HEK293 (cell line): Measurements from ENCODE around the gene SIPA1.

Source experiments
- BCL11B ChIP-seq: fragments of 450-650 bp; formaldehyde crosslinking; IDR thresholded peaks from 2 replicates; pipeline ENCODE4 v1.5.1; 2016; ENCODE audit warnings: low read depth, missing biosample characterization, missing genetic modification characterization
- GLI2 ChIP-seq: fragments of 450-650 bp; formaldehyde crosslinking; IDR thresholded peaks from 2 replicates; pipeline ENCODE4; 2017; ENCODE audit warnings: missing biosample characterization, missing genetic modification characterization, low read depth, borderline replicate concordance
- GLI4 ChIP-seq: fragments of 450-650 bp; formaldehyde crosslinking; IDR thresholded peaks from 2 replicates; pipeline ENCODE4 v1.5.1; 2016; ENCODE audit warnings: missing biosample characterization, missing genetic modification characterization
- GLIS2 ChIP-seq: fragments of 450-650 bp; formaldehyde crosslinking; IDR thresholded peaks from 2 replicates; pipeline ENCODE4 v1.5.1; 2016; ENCODE audit warnings: missing biosample characterization, missing genetic modification characterization
- KLF9 ChIP-seq: fragments of 450-650 bp; formaldehyde crosslinking; IDR thresholded peaks from 2 replicates; pipeline ENCODE4 v1.5.1; 2016; ENCODE audit warnings: missing biosample characterization, missing genetic modification characterization, low read depth
- RBAK ChIP-seq: fragments of 450-650 bp; formaldehyde crosslinking; IDR thresholded peaks from 2 replicates; pipeline ENCODE4 v1.5.1; 2016; ENCODE audit warnings: missing biosample characterization, missing genetic modification characterization
- SP7 ChIP-seq: fragments of 450-650 bp; formaldehyde crosslinking; IDR thresholded peaks from 2 replicates; pipeline ENCODE4 v1.5.1; 2016; ENCODE audit warnings: missing biosample characterization, missing genetic modification characterization
- ZBTB7A ChIP-seq: fragments of 450-650 bp; formaldehyde crosslinking; IDR thresholded peaks from 2 replicates; pipeline ENCODE4 v1.5.1; 2016; ENCODE audit warnings: low read depth, missing biosample characterization, missing genetic modification characterization
- ZFP41 ChIP-seq: fragments of 450-650 bp; formaldehyde crosslinking; IDR thresholded peaks from 2 replicates; pipeline ENCODE4 v1.5.1; 2016; ENCODE audit warnings: missing biosample characterization, missing genetic modification characterization, borderline replicate concordance
- ZNF10 ChIP-seq: fragments of 450-650 bp; formaldehyde crosslinking; IDR thresholded peaks from 2 replicates; pipeline ENCODE4 v1.5.1; 2017; ENCODE audit warnings: missing biosample characterization, missing genetic modification characterization
- ZNF132 ChIP-seq: fragments of 450-650 bp; formaldehyde crosslinking; IDR thresholded peaks from 2 replicates; pipeline ENCODE4 v1.5.1; 2017; ENCODE audit warnings: missing biosample characterization, missing genetic modification characterization, borderline replicate concordance
- ZNF133 ChIP-seq: fragments of 450-650 bp; formaldehyde crosslinking; IDR thresholded peaks from 2 replicates; pipeline ENCODE4 v1.5.1; 2016; ENCODE audit warnings: missing biosample characterization, missing genetic modification characterization
- ZNF202 ChIP-seq: fragments of 450-650 bp; formaldehyde crosslinking; IDR thresholded peaks from 2 replicates; pipeline ENCODE4 v1.5.1; 2016; ENCODE audit warnings: missing biosample characterization, missing genetic modification characterization, borderline replicate concordance
- ZNF302 ChIP-seq: fragments of 450-650 bp; formaldehyde crosslinking; IDR thresholded peaks from 2 replicates; pipeline ENCODE4 v1.5.1; 2016; ENCODE audit warnings: missing biosample characterization, missing genetic modification characterization, low read depth
- ZNF561 ChIP-seq: fragments of 450-650 bp; IDR thresholded peaks from 2 replicates; pipeline ENCODE4 v1.5.1; 2018; ENCODE audit warnings: missing biosample characterization, missing genetic modification characterization, borderline replicate concordance
- ZNF76 ChIP-seq: fragments of 450-650 bp; formaldehyde crosslinking; IDR thresholded peaks from 2 replicates; pipeline ENCODE4; 2016; ENCODE audit warnings: low read depth, missing biosample characterization, missing genetic modification characterization, borderline replicate concordance
- ZSCAN30 ChIP-seq: fragments of 450-650 bp; IDR thresholded peaks from 2 replicates; pipeline ENCODE4 v1.5.1; 2018; ENCODE audit warnings: missing biosample characterization, mild to moderate bottlenecking, missing genetic modification characterization, moderate library complexity
- TF ChIP-seq, protein P1 (sequence below): fragments of 450-650 bp; formaldehyde crosslinking; IDR thresholded peaks from 2 replicates; pipeline ENCODE4 v1.5.1; 2016; ENCODE audit warnings: missing biosample characterization, missing genetic modification characterization
- TF ChIP-seq, protein P2 (sequence below): fragments of 450-650 bp; formaldehyde crosslinking; IDR thresholded peaks from 2 replicates; pipeline ENCODE4 v1.5.1; 2016; ENCODE audit warnings: missing biosample characterization, missing genetic modification characterization
- TF ChIP-seq, protein P3 (sequence below): fragments of 450-650 bp; formaldehyde crosslinking; IDR thresholded peaks from 2 replicates; pipeline ENCODE4 v1.5.1; 2016; ENCODE audit warnings: missing biosample characterization, missing genetic modification characterization
- TF ChIP-seq, protein P4 (sequence below): fragments of 450-650 bp; formaldehyde crosslinking; IDR thresholded peaks from 2 replicates; pipeline ENCODE4 v1.5.1; 2016; ENCODE audit warnings: missing biosample characterization, missing genetic modification characterization
- TF ChIP-seq, protein P5 (sequence below): fragments of 450-650 bp; formaldehyde crosslinking; IDR thresholded peaks from 2 replicates; pipeline ENCODE4 v1.5.1; 2016; ENCODE audit warnings: missing biosample characterization, missing genetic modification characterization, low read depth
- TF ChIP-seq, protein P6 (sequence below): fragments of 450-650 bp; formaldehyde crosslinking; IDR thresholded peaks from 2 replicates; pipeline ENCODE4 v1.5.1; 2017; ENCODE audit warnings: missing biosample characterization, missing genetic modification characterization
- TF ChIP-seq, protein P7 (sequence below): fragments of 450-650 bp; formaldehyde crosslinking; IDR thresholded peaks from 2 replicates; pipeline ENCODE4 v1.5.1; 2016; ENCODE audit warnings: missing biosample characterization, missing genetic modification characterization
- TF ChIP-seq, protein P8 (sequence below): fragments of 450-650 bp; formaldehyde crosslinking; IDR thresholded peaks from 2 replicates; pipeline ENCODE4 v1.5.1; 2016; ENCODE audit warnings: missing biosample characterization, missing genetic modification characterization

The SIPA1 gene

DNA sequence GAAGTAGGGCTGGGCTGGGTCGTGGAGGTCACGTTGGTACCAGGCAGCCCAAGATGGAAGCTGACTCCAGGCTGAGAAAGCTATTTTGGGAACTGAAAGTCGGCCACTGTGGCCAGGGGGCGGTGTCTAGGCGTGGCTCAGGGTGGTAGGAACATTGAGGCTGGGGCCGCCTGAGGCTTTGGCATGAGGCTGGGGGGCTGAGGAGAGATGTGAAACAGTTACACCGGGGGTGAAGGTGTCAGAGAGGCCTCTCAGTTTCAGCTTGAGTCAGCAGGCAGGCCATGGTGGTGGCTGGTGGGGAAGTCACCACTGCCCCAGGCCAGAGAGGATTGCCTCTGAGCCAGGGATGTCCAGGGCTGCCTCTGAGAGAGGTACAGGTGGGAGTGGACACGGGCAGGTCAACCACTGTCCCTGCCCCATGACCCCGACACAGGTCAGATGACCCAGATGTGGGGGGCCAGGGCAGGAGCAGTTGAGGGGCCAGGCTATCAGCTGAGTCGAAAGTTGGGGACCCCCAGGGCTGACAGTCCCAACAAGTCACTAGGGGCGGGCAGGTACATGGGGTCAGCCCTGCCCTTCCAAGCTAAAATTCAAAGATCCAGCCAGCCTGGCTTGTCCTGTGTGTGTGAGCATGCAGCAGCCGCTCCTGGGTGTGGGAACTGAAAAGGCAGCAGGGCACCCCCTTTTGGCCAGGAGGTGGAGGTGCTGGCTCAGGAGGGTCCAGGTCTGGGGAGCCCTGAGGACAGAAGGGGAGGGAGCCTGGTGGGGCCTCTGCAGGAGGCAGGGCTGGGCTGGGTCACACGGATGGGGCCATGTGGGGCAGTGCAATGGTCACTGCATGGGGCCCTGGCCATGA is 49.5 kb upstream of the SIPA1 start (continued):
- TF ChIP-seq SP7 (no peak), ZNF76 (tag by site-specific recombination) (no peak), ZNF302 (no peak), ZSCAN30 (tag by site-specific recombination) (0 out of 2 replicates have a peak, but pooled peaks have one; percentile 25), ZNF133 (tag by site-specific recombination) (no peak), GLI4 (no peak), ZNF10 (tag by site-specific recombination) (no peak), BCL11B (tag by site-specific recombination) (peak; percentile 41; the same call in 1 of the 2 replicates), GLIS2 (peak; percentile 51; the same call in 1 of the 2 replicates), GLI2 (tag by site-specific recombination) (no peak), ZNF202 (tag by site-specific recombination) (no peak), ZNF561 (tag by site-specific recombination) (no peak), ZBTB7A (tag by site-specific recombination) (no peak), ZFP41 (tag by site-specific recombination) (no peak), KLF9 (tag by site-specific recombination) (no peak), RBAK (tag by site-specific recombination) (no peak), ZNF132 (tag by site-specific recombination) (no peak)
- TF ChIP-seq, protein P1, sequence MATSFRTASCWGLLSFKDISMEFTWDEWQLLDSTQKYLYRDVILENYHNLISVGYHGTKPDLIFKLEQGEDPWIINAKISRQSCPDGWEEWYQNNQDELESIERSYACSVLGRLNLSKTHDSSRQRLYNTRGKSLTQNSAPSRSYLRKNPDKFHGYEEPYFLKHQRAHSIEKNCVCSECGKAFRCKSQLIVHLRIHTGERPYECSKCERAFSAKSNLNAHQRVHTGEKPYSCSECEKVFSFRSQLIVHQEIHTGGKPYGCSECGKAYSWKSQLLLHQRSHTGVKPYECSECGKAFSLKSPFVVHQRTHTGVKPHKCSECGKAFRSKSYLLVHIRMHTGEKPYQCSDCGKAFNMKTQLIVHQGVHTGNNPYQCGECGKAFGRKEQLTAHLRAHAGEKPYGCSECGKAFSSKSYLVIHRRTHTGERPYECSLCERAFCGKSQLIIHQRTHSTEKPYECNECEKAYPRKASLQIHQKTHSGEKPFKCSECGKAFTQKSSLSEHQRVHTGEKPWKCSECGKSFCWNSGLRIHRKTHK (tag by site-specific recombination): no peak
- TF ChIP-seq, protein P2, sequence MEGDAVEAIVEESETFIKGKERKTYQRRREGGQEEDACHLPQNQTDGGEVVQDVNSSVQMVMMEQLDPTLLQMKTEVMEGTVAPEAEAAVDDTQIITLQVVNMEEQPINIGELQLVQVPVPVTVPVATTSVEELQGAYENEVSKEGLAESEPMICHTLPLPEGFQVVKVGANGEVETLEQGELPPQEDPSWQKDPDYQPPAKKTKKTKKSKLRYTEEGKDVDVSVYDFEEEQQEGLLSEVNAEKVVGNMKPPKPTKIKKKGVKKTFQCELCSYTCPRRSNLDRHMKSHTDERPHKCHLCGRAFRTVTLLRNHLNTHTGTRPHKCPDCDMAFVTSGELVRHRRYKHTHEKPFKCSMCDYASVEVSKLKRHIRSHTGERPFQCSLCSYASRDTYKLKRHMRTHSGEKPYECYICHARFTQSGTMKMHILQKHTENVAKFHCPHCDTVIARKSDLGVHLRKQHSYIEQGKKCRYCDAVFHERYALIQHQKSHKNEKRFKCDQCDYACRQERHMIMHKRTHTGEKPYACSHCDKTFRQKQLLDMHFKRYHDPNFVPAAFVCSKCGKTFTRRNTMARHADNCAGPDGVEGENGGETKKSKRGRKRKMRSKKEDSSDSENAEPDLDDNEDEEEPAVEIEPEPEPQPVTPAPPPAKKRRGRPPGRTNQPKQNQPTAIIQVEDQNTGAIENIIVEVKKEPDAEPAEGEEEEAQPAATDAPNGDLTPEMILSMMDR (tag by site-specific recombination): peak; percentile 35; the same call in 1 of the 2 replicates
- TF ChIP-seq, protein P3, sequence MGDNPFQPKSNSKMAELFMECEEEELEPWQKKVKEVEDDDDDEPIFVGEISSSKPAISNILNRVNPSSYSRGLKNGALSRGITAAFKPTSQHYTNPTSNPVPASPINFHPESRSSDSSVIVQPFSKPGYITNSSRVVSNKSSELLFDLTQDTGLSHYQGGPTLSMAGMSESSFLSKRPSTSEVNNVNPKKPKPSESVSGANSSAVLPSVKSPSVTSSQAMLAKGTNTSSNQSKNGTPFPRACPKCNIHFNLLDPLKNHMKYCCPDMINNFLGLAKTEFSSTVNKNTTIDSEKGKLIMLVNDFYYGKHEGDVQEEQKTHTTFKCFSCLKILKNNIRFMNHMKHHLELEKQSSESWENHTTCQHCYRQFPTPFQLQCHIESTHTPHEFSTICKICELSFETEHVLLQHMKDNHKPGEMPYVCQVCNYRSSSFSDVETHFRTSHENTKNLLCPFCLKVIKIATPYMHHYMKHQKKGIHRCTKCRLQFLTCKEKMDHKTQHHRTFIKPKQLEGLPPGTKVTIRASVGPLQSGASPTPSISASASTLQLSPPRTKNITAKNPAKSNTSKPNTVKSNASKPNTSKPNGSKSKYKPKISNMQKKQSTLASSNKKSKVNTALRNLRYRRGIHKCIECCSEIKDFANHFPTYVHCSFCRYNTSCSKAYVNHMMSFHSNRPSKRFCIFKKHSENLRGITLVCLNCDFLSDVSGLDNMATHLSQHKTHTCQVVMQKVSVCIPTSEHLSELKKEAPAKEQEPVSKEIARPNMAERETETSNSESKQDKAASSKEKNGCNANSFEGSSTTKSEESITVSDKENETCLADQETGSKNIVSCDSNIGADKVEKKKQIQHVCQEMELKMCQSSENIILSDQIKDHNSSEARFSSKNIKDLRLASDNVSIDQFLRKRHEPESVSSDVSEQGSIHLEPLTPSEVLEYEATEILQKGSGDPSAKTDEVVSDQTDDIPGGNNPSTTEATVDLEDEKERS: no peak
- TF ChIP-seq, protein P4, sequence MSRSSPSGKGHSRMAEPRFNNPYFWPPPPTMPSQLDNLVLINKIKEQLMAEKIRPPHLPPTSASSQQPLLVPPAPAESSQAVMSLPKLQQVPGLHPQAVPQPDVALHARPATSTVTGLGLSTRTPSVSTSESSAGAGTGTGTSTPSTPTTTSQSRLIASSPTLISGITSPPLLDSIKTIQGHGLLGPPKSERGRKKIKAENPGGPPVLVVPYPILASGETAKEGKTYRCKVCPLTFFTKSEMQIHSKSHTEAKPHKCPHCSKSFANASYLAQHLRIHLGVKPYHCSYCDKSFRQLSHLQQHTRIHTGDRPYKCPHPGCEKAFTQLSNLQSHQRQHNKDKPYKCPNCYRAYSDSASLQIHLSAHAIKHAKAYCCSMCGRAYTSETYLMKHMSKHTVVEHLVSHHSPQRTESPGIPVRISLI: no peak
- TF ChIP-seq, protein P5, sequence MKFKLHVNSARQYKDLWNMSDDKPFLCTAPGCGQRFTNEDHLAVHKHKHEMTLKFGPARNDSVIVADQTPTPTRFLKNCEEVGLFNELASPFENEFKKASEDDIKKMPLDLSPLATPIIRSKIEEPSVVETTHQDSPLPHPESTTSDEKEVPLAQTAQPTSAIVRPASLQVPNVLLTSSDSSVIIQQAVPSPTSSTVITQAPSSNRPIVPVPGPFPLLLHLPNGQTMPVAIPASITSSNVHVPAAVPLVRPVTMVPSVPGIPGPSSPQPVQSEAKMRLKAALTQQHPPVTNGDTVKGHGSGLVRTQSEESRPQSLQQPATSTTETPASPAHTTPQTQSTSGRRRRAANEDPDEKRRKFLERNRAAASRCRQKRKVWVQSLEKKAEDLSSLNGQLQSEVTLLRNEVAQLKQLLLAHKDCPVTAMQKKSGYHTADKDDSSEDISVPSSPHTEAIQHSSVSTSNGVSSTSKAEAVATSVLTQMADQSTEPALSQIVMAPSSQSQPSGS (tag by site-specific recombination): no peak
- TF ChIP-seq, protein P6, sequence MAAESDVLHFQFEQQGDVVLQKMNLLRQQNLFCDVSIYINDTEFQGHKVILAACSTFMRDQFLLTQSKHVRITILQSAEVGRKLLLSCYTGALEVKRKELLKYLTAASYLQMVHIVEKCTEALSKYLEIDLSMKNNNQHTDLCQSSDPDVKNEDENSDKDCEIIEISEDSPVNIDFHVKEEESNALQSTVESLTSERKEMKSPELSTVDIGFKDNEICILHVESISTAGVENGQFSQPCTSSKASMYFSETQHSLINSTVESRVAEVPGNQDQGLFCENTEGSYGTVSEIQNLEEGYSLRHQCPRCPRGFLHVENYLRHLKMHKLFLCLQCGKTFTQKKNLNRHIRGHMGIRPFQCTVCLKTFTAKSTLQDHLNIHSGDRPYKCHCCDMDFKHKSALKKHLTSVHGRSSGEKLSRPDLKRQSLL (tag by site-specific recombination): no peak
- TF ChIP-seq, protein P7, sequence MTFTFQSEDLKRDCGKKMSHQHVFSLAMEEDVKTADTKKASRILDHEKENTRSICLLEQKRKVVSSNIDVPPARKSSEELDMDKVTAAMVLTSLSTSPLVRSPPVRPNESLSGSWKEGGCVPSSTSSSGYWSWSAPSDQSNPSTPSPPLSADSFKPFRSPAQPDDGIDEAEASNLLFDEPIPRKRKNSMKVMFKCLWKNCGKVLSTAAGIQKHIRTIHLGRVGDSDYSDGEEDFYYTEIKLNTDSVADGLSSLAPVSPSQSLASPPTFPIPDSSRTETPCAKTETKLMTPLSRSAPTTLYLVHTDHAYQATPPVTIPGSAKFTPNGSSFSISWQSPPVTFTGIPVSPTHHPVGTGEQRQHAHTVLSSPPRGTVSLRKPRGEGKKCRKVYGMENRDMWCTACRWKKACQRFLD: no peak
- TF ChIP-seq, protein P8, sequence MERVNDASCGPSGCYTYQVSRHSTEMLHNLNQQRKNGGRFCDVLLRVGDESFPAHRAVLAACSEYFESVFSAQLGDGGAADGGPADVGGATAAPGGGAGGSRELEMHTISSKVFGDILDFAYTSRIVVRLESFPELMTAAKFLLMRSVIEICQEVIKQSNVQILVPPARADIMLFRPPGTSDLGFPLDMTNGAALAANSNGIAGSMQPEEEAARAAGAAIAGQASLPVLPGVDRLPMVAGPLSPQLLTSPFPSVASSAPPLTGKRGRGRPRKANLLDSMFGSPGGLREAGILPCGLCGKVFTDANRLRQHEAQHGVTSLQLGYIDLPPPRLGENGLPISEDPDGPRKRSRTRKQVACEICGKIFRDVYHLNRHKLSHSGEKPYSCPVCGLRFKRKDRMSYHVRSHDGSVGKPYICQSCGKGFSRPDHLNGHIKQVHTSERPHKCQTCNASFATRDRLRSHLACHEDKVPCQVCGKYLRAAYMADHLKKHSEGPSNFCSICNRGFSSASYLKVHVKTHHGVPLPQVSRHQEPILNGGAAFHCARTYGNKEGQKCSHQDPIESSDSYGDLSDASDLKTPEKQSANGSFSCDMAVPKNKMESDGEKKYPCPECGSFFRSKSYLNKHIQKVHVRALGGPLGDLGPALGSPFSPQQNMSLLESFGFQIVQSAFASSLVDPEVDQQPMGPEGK (tag by site-specific recombination): no peak
